NK-92 (cell line): Measurements from ENCODE around the gene CRACDL.

Experiments
- DNase-seq: peaks from one replicate; lab custom pipeline; 2025; ENCODE audit not compliant: unreplicated experiment; lab: John Stamatoyannopoulos, UW

Gene CRACDL

GRCh38 chr2:98935777-98936352, at the start of gene CRACDL:
CRACDL (minus strand) TSS chr2:98936225; CDS start chr2:98846800, 89,425 bp downstream.
- no peak for DNase-seq

GRCh38 chr2:98975611-98976010, 39.6 kb upstream of the CRACDL start:
- DNase-seq, result no peak

GRCh38 chr2:98972582-98973167, 36.6 kb upstream of the CRACDL start:
- DNase-seq, result no peak

GRCh38 chr2:98959810-98960507, 23.9 kb upstream of the CRACDL start:
- DNase-seq, result no peak

- no peak for DNase-seq
Measured at GRCh38 chr2:98952966-98953365, 16.9 kb upstream of the CRACDL start.

- no peak for DNase-seq
Measured at GRCh38 chr2:98948956-98949739, 13.1 kb upstream of the CRACDL start.

GRCh38 chr2:98947554-98947953, 11.5 kb upstream of the CRACDL start:
- no peak for DNase-seq

GRCh38 chr2:98946855-98947254, 10.8 kb upstream of the CRACDL start:
- no peak for DNase-seq

- DNase-seq, result no peak
Measured at GRCh38 chr2:98944775-98945174, 8.8 kb upstream of the CRACDL start.

- DNase-seq, result no peak
Measured at GRCh38 chr2:98940102-98940501, 4.1 kb upstream of the CRACDL start.

- DNase-seq, result no peak
Measured at GRCh38 chr2:98937906-98938305, 1.9 kb upstream of the CRACDL start.

GRCh38 chr2:98936353-98937351, 627 bp upstream of the CRACDL start:
- no peak for DNase-seq

GRCh38 chr2:98935111-98935770, 784 bp downstream of the CRACDL start:
- DNase-seq, result no peak

- no peak for DNase-seq
Measured at GRCh38 chr2:98932778-98933343, 3.2 kb downstream of the CRACDL start.

- no peak for DNase-seq
Measured at GRCh38 chr2:98932164-98932563, 3.9 kb downstream of the CRACDL start.

- DNase-seq, result no peak
Measured at GRCh38 chr2:98931596-98931995, 4.4 kb downstream of the CRACDL start.

GRCh38 chr2:98929920-98930319, 6.1 kb downstream of the CRACDL start:
- DNase-seq, result no peak

- DNase-seq, result no peak
Measured at GRCh38 chr2:98928242-98928641, 7.8 kb downstream of the CRACDL start.

- DNase-seq, result no peak
Measured at GRCh38 chr2:98927027-98927426, 9.0 kb downstream of the CRACDL start.

- no peak for DNase-seq
Measured at GRCh38 chr2:98926601-98927000, 9.4 kb downstream of the CRACDL start.
